PC-3 (cell line): ENCODE results near the gene NSMCE1. TPM values are rescaled to one million over a fixed set of nuclear protein-coding genes. Genes with fewer than 3 reads are reported as not detected.

Source experiments
- ATAC-seq: fragments of 200-7000 bp; cut with Tn5 transposase; 2 replicates; pipeline ENCODE4 v1.9.1; 2020; ENCODE audit warnings: mild to moderate bottlenecking, moderate library complexity
- BruUV-seq: library from RNA; stranded (reverse); fragments of 400-500 nt; replicated peaks from 2 replicates; lab custom pipeline; 2021; lab: Mats Ljungman, UMichigan
- CTCF ChIA-PET: fragments of 300-600 bp; sonication (Branson Sonifier 250); formaldehyde crosslinking; loops from one replicate; lab custom pipeline; 2022; ENCODE audit warnings: antibody characterized with exemption; lab: Charles Lee
- POLR2A ChIA-PET: fragments of 300-600 bp; sonication (Branson Sonifier 250); formaldehyde crosslinking; loops from one replicate; lab custom pipeline; 2022; ENCODE audit warnings: antibody characterized with exemption; ENCODE audit not compliant: unreplicated experiment; lab: Charles Lee
- DNase-seq: peaks from one replicate; pipeline ENCODE4 v3.0.0-alpha.2; 2015
- H2AFZ ChIP-seq: fragments of 300-600 bp; sonication (generic); 2 replicates; pipeline ENCODE4 v1.6.0; 2016; ENCODE audit warnings: antibody characterized with exemption, low read length
- H3F3A ChIP-seq: fragments of 300-600 bp; sonication (generic); one replicate; pipeline ENCODE4 v1.6.0; 2017; ENCODE audit warnings: antibody characterized with exemption, low read length, control low read depth, mild to moderate bottlenecking; ENCODE audit not compliant: unreplicated experiment
- H3K27ac ChIP-seq: fragments of 300-600 bp; sonication (generic); 2 replicates; pipeline ENCODE4 v1.5.1; 2016; ENCODE audit warnings: mild to moderate bottlenecking, low read length
- H3K27me3 ChIP-seq: fragments of 300-600 bp; sonication (generic); 2 replicates; pipeline ENCODE4 v1.6.1; 2016; ENCODE audit warnings: low read length, mixed read lengths
- H3K36me3 ChIP-seq: fragments of 300-600 bp; sonication (generic); 2 replicates; pipeline ENCODE4 v1.6.1; 2016; ENCODE audit warnings: low read depth, mixed run types, low read length, mixed read lengths
- H3K4me1 ChIP-seq: fragments of 300-600 bp; sonication (generic); 2 replicates; pipeline ENCODE4 v1.5.1; 2016; ENCODE audit warnings: low read length; ENCODE audit not compliant: insufficient read depth
- H3K4me2 ChIP-seq: fragments of 300-600 bp; sonication (generic); 2 replicates; pipeline ENCODE4 v1.6.0; 2016; ENCODE audit warnings: low read length
- H3K4me3 ChIP-seq: fragments of 300-600 bp; sonication (generic); 2 replicates; pipeline ENCODE4 v1.5.1; 2016; ENCODE audit warnings: mild to moderate bottlenecking, low read length, mixed read lengths
- H3K79me2 ChIP-seq: fragments of 300-600 bp; sonication (generic); 2 replicates; pipeline ENCODE4 v1.6.1; 2017; ENCODE audit warnings: low read length, mixed read lengths
- H3K9ac ChIP-seq: fragments of 300-600 bp; sonication (generic); 2 replicates; pipeline ENCODE4 v1.6.0; 2016; ENCODE audit warnings: mild to moderate bottlenecking, low read length
- H3K9me2 ChIP-seq: fragments of 300-600 bp; sonication (generic); replicated peaks from 2 replicates; pipeline ENCODE4 v1.6.1; 2016; ENCODE audit warnings: mixed run types, low read length, mixed read lengths
- H3K9me3 ChIP-seq: fragments of 300-600 bp; sonication (generic); 2 replicates; pipeline ENCODE4 v1.6.1; 2016; ENCODE audit warnings: low read length, mixed read lengths
- H4K20me1 ChIP-seq: fragments of 300-600 bp; sonication (generic); 2 replicates; pipeline ENCODE4 v1.6.1; 2016; ENCODE audit warnings: low read length, mixed read lengths
- EZH2 ChIP-seq: fragments of 300-600 bp; sonication (generic); IDR thresholded peaks from one replicate; pipeline ENCODE4 v1.6.1; 2017; ENCODE audit warnings: antibody characterized with exemption, mild to moderate bottlenecking, low read length; ENCODE audit not compliant: unreplicated experiment
- EZH2phosphoT487 ChIP-seq: fragments of 300-600 bp; sonication (generic); IDR thresholded peaks from 2 replicates; pipeline ENCODE4 v1.6.1; 2018; ENCODE audit warnings: mild to moderate bottlenecking, antibody characterized with exemption, low read length, borderline replicate concordance
- intact Hi-C: fragments of 100-400 bp; cut with micrococcal nuclease; formaldehyde crosslinking; loops from 2 replicates; pipeline ENCODE4 v1.9.0; 2023
- total RNA-seq: library from RNA; depleted of rRNA; stranded (reverse); fragments of >200 nt; gene quantifications from 2 replicates; pipeline ENCODE4 v1.2.3, GENCODE V29; 2014
- TF ChIP-seq, protein P1 (sequence below): fragments of 300-600 bp; sonication (generic); conservative IDR thresholded peaks from 2 replicates; pipeline ENCODE4 v1.5.1; 2017; ENCODE audit warnings: antibody characterized with exemption, low read depth, mild to moderate bottlenecking, low read length

NSMCE1 gene
- total RNA-seq, 1 experiment from 2014 or later = 32.5 TPM

GRCh38 chr16:27205423-27206065, 63.0 kb downstream of the NSMCE1 start:
- H3K9ac ChIP-seq = no peak overlapping the region
- no peaks in the 10 kb centered on the region for H3K27me3 ChIP-seq
- no peak overlapping the region for H2AFZ ChIP-seq
- BruUV-seq = no TSS peak
- no peaks in the 10 kb centered on the region for H3K36me3 ChIP-seq
- H3K9me2 ChIP-seq = no peaks in the 10 kb centered on the region
- H3K79me2 ChIP-seq = peaks cover 8% of the 10 kb centered on the region; the same call in 1 of the 2 replicates
- no peaks in the 10 kb centered on the region for H4K20me1 ChIP-seq
- H3K4me3 ChIP-seq = no peak overlapping the region
- no peak for ATAC-seq
- peaks cover 5% of the 10 kb centered on the region; the same call in 1 of the 2 replicates for H3K4me1 ChIP-seq
- TF ChIP-seq EZH2phosphoT487 (no peak), EZH2 (no peak)
- TF ChIP-seq, protein P1, sequence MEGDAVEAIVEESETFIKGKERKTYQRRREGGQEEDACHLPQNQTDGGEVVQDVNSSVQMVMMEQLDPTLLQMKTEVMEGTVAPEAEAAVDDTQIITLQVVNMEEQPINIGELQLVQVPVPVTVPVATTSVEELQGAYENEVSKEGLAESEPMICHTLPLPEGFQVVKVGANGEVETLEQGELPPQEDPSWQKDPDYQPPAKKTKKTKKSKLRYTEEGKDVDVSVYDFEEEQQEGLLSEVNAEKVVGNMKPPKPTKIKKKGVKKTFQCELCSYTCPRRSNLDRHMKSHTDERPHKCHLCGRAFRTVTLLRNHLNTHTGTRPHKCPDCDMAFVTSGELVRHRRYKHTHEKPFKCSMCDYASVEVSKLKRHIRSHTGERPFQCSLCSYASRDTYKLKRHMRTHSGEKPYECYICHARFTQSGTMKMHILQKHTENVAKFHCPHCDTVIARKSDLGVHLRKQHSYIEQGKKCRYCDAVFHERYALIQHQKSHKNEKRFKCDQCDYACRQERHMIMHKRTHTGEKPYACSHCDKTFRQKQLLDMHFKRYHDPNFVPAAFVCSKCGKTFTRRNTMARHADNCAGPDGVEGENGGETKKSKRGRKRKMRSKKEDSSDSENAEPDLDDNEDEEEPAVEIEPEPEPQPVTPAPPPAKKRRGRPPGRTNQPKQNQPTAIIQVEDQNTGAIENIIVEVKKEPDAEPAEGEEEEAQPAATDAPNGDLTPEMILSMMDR = no peak
- intact Hi-C loops = no loop called here
- H3K27ac ChIP-seq = no peak overlapping the region
- H3K4me2 ChIP-seq = no peak overlapping the region
- ChIA-PET CTCF (no interaction called here), POLR2A (no interaction called here)
- H3K9me3 ChIP-seq = no peaks in the 10 kb centered on the region
- no peak for DNase-seq
- no peaks in the 10 kb centered on the region for H3F3A ChIP-seq

DNA sequence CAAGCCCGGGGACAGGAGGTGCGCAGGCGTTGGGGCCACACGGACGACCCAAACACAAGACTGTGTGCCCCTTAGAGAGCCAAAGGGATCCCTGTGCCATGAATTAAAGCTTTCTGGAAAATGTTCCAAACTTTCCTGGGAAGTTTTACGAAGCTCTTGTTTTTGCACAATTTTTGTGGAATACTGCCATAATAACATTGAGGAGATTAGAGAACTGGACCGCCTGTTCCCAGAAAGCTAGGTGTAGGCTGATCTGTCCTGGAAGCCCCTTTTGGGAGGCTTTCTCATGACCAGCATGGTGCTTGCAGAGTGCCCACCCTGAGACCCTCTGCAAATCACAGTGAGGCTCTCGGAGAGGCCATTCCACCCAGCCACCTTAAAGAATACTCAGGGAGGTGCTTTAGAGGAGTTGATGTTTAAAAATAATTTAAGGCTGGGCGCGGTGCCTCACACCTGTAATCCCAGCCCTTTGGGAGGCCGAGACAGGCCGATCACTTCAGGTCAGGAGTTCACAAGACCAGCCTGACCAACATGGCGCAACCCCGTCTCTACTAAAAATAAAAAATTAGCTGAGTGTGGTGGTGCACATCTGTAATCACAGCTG, 64.2 kb downstream of the NSMCE1 start:
- Histone ChIP-seq H3F3A (no peaks in the 10 kb centered on the region), H3K27ac (peak overlapping the region; percentile 8; the same call in 1 of the 2 replicates), H3K9me2 (no peaks in the 10 kb centered on the region), H2AFZ (peak overlapping the region; percentile 68), H3K4me3 (peak overlapping the region; percentile 77), H3K9me3 (no peaks in the 10 kb centered on the region), H4K20me1 (no peaks in the 10 kb centered on the region), H3K27me3 (no peaks in the 10 kb centered on the region), H3K79me2 (peaks cover 8% of the 10 kb centered on the region; the same call in 1 of the 2 replicates), H3K9ac (peak overlapping the region; percentile 94), H3K4me2 (peak overlapping the region; percentile 83), H3K36me3 (no peaks in the 10 kb centered on the region), H3K4me1 (peaks cover 5% of the 10 kb centered on the region; the same call in 1 of the 2 replicates)
- ChIA-PET CTCF (interaction anchor here (1.0 kb wide), 1 partner anchor 35 kb away, joined by 3 read pairs; no protein-coding TSS in a partner anchor), POLR2A (interaction anchor here (0.5 to 1.0 kb wide), 6 partner anchors 64 to 1905 kb away, joined by 3 to 8 read pairs (median 4); partner anchors contain the start of genes GTF3C1, KATNIP and NSMCE1)
- intact Hi-C loops = loop anchor here (5.0 kb wide), 1 partner anchor 47 kb away; no protein-coding TSS in a partner anchor
- TSS peak; percentile 81 for BruUV-seq
- ATAC-seq (no peak), DNase-seq (no peak)
- TF ChIP-seq EZH2 = no peak
- no peak for TF ChIP-seq EZH2phosphoT487
- TF ChIP-seq, protein P1 = no peak
